Stimulated activated CD8-positive, alpha-beta memory T cell treated with anti-CD3 and anti-CD28 coated beads, Interleukin-15, amount 100 ng/mL, for 4 hours (primary cell): ENCODE results near the gene LKAAEAR1.
"Not testable (repeated sequence)": the region's sequence is repeated elsewhere in the genome, so short reads cannot be mapped to it uniquely, and the experiment has no call there.

Source experiments
- DNase-seq, 2 donors: peaks; one replicate each; pipeline ENCODE4 v3.0.0-alpha.2; 2020; ENCODE audit warnings: low read depth in 2 of 2

The LKAAEAR1 gene, protein sequence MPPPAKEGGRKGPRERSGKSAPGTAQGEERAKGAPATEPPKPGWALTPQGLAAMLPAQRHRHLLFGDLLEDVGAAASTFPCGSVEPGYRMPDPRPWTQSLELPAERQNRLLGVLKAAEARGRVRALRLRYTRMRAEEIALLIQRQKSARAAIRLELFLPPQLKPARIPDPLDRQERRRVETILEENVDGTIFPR

GRCh38 chr20:64083804-64084684 is at the start of gene LKAAEAR1:
Gene LKAAEAR1 (minus strand): TSS chr20:64084398. CDS start chr20:64084219, 179 bp downstream.
- DNase-seq = no peak

- DNase-seq = no peak
Observed at GRCh38 chr20:64131406-64131805, 47.2 kb upstream of the LKAAEAR1 start.

GRCh38 chr20:64130876-64131275 is 46.7 kb upstream of the LKAAEAR1 start:
- no peak for DNase-seq

DNA sequence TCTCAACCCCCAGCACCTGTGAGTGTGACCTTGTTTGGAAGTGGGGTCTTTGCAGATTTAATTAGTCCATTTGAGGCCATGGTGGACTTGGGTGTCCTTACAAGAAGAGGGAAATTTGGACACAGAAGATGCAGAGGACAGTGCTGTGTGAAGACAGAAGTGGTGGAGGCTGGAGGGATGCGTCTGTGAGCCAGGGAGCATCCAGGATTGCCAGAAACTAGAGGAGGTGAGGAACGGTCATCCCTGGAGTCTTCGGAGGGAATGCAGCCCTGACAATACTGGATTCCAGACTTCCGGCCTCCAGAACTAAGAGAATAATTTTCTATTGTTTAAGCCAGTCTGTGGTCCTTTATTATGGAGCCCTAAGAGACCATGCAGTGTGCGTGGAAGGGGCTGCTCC is 46.1 kb upstream of the LKAAEAR1 start:
- no peak for DNase-seq

DNA sequence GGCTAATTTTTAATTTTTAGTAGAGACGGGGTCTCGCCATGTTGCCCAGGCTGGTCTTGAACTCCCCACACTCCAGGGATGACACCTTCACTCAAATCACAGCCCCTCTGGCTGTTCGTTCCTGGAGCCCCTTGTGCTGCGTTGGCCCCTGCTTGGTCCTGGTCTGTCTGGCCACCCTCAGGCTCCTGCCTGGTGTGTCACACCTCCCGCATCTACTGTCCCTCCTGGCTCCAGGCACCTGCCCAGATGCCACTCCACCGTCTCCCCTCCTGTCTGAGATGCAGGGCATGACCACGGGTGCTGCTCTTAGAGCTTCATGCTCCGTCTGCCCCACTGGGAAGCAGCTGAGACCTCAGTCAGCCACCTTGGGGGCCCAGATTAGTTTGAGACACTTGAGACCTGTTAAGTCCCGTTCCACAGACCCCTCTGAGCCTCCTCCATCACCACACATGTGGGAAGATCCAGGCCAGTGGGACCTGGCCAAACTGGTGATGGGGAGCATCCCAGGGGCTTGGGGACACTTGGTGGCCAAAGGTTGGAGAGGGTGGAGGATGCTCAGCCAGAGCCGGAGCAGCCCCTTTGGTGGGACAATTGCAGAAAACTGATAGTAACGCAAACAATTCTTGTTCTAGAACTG is 45.1 kb upstream of the LKAAEAR1 start:
- no peak for DNase-seq

- DNase-seq = not testable (repeated sequence)
Observed at GRCh38 chr20:64123517-64123916, 39.3 kb upstream of the LKAAEAR1 start.

- DNase-seq = not testable (repeated sequence)
Observed at GRCh38 chr20:64122927-64123326, 38.7 kb upstream of the LKAAEAR1 start.

DNA sequence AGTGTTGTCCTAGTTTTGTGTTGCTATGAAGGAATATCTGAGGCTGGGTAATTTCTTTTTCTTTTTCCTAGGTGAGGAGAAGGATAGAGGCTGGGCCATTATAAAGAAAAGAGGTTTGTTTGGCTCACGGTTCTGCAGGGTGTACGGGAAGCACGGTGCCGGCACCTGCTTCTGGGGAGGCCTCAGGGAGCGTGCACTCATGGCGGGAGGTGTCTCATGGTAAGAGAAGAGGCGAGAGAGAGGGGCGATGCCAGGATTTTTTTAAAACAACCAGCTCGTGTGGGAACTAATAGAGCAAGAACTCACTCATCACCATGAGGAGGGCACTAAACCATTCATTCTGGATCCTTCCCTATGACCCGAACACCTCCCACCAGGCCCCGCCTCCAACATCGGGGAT is 37.4 kb upstream of the LKAAEAR1 start:
- DNase-seq = no peak

- DNase-seq = no peak
Observed at GRCh38 chr20:64119681-64120341, 35.6 kb upstream of the LKAAEAR1 start.

GRCh38 chr20:64119301-64119680 is 35.1 kb upstream of the LKAAEAR1 start:
- DNase-seq = no peak

- DNase-seq = not testable (repeated sequence)
Observed at GRCh38 chr20:64117432-64117777, 33.2 kb upstream of the LKAAEAR1 start.

GRCh38 chr20:64116541-64117431 is 32.6 kb upstream of the LKAAEAR1 start:
- no peak for DNase-seq

DNA sequence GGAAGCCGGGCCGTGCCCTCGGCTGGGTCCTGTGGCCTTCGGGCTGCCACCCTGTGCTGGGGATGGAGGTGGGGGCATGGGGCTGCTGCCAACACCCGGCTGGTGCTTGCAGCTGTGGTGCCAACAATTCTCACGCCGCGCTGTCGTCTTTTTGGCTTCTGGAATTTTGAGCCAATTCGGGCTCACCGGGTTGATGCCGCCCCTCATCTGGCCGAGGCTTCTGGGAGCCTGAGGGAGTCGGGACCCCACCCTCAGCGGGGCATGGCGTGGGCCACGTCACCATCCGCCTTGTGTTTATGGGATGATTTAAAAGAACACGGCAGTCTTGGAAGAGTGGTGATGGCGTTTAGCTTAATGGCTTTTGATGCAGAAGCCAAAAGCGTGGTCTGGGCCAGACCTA is 31.8 kb upstream of the LKAAEAR1 start:
- no peak for DNase-seq

DNA sequence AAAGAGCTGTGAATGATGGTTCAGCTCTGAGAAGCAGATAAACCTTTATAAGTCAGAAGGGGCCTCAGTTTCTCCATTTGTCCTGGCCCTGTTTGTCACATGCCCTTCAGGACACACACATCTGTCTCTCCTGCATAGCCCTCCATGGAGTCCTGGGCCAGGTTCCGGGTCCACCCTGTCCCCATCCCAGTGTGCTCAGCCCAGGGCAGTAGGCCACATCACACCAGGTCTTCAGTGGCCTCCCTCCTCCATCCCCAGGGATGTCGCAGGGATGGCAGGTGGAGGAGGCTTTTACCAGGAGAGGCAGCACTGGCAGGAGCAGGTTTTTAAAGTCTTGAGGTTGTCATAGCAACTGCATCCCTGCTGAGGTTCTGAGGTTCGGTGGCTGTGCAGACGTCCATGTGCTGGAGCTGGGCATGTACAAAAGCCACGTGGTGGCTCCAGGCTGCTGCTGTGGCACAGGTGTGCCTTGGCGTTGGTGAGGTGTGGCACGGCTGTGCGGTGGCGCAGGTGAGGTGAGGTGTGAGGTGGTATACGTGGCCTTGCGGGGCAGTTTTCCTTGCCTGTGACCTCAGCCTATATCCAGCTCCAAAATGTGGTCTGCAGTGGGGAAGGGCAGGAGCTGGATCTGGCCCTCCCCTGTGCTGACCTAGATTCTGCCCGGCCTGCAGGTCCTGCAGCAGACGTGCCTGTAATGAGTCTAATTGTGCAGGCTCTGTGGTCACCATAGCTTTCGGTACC is 31.1 kb upstream of the LKAAEAR1 start:
- no peak for DNase-seq

DNA sequence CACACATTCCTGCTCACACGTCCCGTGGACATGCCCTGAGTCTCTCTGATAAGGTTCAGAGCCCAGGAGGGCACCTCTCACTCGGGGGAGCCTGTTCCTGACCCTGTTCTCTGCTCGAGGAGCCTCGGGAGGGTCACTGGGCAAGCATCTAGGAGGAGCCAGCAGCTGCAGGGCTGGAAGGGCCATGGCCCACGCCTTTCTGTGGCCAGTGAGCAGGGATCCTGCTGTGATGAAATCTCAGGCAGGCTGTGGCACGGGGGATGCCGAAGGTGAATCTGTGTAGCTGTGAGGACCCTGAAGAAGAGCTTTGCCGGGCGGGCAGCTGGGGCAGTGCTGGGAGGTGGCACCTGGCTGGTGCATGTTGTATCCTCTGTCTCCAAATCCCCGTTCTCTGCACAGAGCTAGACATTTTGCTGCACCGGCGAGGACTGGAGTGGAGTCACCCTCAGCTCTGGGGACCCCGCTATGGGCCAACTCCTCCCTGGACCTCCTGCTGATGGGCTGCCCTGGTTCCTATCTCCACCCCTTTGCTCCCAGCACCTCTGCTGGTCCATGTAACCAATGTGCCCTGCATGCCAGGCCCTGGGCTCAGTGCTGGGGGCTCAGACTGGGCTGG is 30.3 kb upstream of the LKAAEAR1 start:
- DNase-seq = no peak

DNA sequence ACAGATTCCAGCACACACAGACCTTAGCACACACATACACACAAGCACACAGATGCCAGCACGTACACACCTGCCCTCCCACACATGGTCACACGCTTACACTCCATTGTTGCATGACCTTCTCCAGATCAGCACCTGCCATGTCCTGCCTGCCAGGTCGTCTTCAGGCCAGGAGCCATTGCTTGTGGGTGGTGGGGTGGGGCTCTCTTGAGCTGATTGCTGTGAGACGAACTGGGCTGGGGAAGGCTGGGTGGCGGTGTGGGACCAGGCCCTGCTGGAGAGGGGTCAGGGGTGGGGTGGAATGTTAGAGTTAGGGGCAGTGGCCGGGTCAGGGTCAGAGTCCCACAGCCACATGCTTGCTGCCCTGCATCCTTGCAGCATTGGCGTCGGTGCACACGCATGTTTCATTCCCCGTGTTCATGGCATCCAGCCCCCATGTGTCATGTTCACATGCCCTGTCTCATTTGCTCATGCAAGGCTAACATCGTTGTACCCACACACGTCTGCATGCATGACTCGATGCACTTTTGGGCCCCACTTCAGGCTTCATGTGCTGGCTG is 29.7 kb upstream of the LKAAEAR1 start:
- no peak for DNase-seq

GRCh38 chr20:64113444-64113775 is 29.2 kb upstream of the LKAAEAR1 start:
- no peak for DNase-seq

DNA sequence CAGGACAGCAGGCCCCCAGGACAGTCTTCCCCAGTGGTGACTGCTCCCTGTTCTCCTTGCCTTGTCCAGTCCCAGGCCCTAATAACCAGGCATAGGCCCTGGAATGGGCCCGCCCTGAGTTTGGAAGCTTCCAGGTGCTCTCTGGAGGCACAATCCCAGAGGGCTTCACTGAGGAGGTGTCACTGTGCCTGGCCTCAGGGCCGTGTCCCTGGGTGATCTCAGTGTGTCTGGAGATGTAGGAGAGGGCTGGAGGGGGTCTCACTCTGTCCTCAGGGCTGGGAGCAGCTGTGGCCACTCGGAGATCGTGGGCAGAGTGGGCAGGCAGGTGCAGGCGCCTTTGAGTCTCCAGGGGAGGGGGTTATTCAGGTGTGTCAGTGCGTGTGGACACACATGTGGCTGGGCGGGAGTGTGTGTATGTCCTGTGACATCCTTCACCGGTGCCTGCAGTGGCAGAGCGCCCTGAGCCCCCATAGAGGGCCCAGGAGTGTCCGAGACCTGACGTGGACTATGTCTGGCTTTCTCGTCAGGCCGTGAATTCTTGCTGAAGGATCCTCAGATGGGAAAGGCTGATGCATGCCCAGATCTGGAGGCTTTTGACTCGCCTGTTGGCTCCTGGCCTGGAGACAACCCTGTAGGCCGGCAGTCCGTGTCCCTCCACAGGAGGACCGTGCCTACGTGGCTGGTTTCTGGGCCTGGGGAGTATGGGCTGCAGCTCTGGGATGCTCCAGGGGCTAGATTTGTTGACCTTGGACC is 28.7 kb upstream of the LKAAEAR1 start:
- no peak for DNase-seq
